ENCODE results near the gene LRMDA.

DNA sequence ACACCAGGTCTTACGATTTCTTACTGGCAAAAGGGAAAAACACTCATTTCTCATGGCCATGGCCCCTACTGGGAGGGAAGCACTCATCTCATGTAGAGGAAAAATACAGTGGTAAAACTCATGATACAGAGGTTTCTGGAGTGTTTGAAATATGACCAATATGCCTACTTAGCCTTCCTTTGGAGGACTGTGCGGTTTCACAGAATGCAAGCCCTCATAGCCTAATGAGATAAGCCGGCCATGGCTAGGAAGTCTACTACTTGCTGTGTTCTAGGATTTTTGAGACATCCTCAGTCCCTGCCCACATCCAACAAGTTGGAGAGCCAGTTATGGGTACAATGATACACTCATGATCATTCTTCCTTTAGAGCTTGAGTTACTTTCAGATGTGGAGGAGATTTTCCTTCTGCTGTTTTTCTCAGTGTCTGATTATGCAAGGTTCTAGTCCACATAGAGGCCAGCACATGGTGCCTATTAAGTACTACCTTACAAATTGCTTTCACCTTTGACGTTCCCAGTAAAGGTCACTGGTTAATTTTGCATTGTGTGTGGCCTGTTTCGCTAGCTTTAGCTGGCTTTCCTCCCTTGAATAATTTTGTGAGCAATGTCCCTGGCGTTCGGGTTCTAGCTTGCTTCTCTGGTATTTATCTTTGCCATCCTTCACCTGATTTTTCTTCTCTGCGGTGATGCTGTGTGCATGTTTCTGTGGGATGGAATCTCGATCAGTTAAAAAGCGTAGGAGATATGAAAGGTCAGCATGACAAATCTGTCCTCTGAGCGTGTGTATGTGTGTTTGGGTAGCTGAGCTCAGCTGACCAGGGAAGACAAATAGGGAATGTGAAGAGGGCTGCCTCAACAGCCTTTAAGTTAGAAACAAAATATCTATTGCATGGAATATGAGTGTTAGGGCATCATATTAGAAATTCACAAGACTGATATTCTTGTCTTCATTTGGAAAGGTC lies 295.4 kb downstream of the LRMDA start:
- TF ChIP-seq, protein P1, sequence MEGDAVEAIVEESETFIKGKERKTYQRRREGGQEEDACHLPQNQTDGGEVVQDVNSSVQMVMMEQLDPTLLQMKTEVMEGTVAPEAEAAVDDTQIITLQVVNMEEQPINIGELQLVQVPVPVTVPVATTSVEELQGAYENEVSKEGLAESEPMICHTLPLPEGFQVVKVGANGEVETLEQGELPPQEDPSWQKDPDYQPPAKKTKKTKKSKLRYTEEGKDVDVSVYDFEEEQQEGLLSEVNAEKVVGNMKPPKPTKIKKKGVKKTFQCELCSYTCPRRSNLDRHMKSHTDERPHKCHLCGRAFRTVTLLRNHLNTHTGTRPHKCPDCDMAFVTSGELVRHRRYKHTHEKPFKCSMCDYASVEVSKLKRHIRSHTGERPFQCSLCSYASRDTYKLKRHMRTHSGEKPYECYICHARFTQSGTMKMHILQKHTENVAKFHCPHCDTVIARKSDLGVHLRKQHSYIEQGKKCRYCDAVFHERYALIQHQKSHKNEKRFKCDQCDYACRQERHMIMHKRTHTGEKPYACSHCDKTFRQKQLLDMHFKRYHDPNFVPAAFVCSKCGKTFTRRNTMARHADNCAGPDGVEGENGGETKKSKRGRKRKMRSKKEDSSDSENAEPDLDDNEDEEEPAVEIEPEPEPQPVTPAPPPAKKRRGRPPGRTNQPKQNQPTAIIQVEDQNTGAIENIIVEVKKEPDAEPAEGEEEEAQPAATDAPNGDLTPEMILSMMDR (IDR thresholded peaks at IDR 0.05): no peak
- no peak for TF ChIP-seq POLR2A (IDR thresholded peaks at IDR 0.05)

All from body of pancreas (tissue), 4 donors.